ENCODE results near the gene SUCNR1. TPM values are rescaled to one million over a fixed set of nuclear protein-coding genes. Genes with fewer than 3 reads are reported as not detected.

The SUCNR1 gene
- total RNA-seq, 1 donor from 2014 or later: 0.49 TPM

DNA sequence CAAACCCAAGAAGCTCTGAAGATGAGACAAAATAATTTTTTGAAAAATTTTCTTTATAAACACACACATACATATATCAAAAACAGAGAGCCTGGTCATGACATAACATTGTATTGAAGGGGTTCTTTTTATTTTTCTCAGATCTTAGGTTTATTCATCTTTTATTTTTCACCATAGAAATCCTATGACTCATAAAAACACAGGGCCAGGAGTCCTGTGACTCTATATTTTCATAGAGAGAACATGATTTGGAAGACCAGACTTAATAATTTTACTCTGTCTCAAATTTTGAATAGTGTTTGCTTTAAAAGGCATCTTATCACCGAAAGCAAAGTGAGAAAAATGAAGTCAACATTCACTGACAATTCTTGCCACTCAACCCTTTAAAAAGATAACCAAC is 57.7 kb downstream of the SUCNR1 start:
- Histone ChIP-seq H3K27ac (no peak overlapping the region), H3K27me3 (no peaks in the 10 kb centered on the region), H3K4me3 (no peak overlapping the region), H3K36me3 (no peaks in the 10 kb centered on the region), H3K4me1 (peaks cover 29% of the 10 kb centered on the region), H3K9me3 (no peaks in the 10 kb centered on the region)
- no peak for DNase-seq (ENCODE audit: extremely low spot score in 2 of 2)
- intact Hi-C loops (cut with DNase I): no loop called here
- TF ChIP-seq, protein P1, sequence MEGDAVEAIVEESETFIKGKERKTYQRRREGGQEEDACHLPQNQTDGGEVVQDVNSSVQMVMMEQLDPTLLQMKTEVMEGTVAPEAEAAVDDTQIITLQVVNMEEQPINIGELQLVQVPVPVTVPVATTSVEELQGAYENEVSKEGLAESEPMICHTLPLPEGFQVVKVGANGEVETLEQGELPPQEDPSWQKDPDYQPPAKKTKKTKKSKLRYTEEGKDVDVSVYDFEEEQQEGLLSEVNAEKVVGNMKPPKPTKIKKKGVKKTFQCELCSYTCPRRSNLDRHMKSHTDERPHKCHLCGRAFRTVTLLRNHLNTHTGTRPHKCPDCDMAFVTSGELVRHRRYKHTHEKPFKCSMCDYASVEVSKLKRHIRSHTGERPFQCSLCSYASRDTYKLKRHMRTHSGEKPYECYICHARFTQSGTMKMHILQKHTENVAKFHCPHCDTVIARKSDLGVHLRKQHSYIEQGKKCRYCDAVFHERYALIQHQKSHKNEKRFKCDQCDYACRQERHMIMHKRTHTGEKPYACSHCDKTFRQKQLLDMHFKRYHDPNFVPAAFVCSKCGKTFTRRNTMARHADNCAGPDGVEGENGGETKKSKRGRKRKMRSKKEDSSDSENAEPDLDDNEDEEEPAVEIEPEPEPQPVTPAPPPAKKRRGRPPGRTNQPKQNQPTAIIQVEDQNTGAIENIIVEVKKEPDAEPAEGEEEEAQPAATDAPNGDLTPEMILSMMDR (IDR thresholded peaks at IDR 0.05): no peak
- TF ChIP-seq POLR2AphosphoS5 (IDR thresholded peaks at IDR 0.05; ENCODE audit: insufficient read depth in 1 of 2, low read depth in 1 of 2): no peak
- TF ChIP-seq POLR2A (IDR thresholded peaks at IDR 0.05): no peak

DNA sequence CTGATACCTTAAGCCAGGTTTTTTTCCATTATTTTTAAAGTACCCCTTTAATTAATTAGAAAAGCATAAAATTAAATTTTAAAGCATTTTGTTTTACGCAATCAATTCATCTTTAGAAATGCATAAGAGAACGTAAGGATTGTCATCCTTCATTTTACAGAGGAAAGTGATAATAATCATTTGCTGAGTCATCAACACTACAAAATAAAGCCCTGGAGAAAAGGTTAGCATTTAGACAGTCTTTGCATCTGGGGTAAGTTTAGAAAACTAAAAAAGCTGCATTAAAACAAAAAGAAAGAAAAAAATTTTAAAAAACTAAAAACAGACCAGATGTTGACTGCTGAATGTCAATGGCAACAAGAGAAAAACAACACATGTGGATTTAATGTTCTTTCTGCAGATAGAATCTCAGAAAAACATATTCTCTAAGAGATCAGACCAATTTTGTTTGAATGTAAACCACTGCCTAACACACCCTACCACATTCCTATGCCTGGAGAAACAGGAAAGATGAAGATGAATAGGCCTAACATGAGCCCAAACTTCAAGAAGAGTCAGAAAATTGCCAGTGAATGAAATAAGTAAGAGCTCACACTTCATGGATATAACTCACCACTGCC is 59.9 kb downstream of the SUCNR1 start:
- no peak for DNase-seq (ENCODE audit: extremely low spot score in 2 of 2)
- Histone ChIP-seq H3K27ac (peak overlapping the region; percentile 49), H3K9me3 (no peaks in the 10 kb centered on the region), H3K4me1 (peaks cover 19% of the 10 kb centered on the region), H3K27me3 (no peaks in the 10 kb centered on the region), H3K36me3 (no peaks in the 10 kb centered on the region), H3K4me3 (no peak overlapping the region)
- TF ChIP-seq, protein P1 (IDR thresholded peaks at IDR 0.05): no peak
- no peak for TF ChIP-seq POLR2AphosphoS5 (IDR thresholded peaks at IDR 0.05; ENCODE audit: insufficient read depth in 1 of 2, low read depth in 1 of 2)
- TF ChIP-seq POLR2A (IDR thresholded peaks at IDR 0.05): no peak
- intact Hi-C loops (cut with DNase I): no loop called here

Other genes starting within 250 kb of the SUCNR1 start
- gene AADACL2, start 139.7 kb upstream of the SUCNR1 start, total RNA-seq: 0.49 TPM
- 2.0 TPM for gene AADAC, start 59.5 kb upstream of the SUCNR1 start, total RNA-seq